Measurements from ENCODE around the gene LRRK1.

Gene LRRK1

DNA sequence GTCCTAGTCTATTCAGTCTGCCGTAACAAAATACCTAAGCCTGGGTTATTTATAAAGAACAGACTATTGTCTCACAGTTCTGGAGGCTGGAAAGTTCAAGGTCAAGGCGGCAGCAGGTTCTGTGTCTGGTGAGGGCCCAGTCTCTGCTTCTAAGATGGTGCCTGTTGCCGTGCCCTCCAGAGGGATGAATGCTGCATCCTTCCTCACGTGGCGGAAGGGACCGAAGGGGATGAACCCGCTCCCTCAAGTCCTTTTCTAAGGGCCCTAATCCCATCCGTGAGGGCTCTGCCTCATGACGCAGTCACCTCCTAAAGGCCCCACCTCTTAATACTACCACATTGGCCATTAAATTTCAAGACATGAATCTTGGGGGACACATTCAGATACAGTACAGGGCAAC, 199.0 kb downstream of the LRRK1 start:
- DNase-seq = no peak

DNA sequence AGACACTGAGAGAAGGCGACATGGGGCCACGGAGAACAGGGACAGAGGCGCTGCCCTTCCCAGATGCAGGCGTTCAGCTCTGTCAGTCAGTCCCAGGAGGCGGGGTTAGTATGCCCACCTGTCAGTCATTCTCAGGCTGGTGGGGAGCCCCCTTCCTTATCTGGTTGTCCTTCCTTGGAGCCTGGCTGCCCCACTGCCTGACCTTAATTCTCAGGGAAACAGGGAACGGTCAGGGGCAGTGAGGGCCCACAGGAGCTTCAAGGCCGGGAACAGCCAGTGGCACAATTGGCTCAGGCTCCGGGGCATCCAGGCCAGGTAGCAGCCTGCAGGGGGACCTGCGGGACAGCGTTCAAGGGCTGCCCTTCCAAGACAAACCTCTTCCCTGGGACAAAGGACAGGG, 199.5 kb downstream of the LRRK1 start:
- no peak for DNase-seq

DNA sequence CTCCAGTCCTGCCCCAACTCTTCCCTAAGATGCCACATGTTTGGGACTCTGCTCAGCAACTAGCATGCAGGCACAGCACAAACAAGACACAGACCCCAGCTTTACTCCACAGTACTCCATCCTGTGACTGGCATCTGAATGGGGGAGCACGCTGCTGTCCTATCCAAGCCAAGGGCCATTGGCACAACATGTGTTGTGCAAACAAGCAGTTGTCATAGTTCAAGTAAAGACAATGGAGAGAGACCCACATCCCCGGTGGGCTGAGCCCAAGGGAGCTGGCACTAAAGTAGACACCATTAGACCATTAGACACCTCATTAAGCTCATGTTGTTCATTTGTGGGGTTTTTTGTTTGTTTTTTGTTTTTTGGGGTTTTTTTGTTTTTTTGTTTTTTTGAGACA, 200.0 kb downstream of the LRRK1 start:
- no peak for DNase-seq
